ENCODE data around the gene WNT7A.
"Not testable (repeated sequence)": the region's sequence is repeated elsewhere in the genome, so short reads cannot be mapped to it uniquely, and the experiment has no call there.

DNA sequence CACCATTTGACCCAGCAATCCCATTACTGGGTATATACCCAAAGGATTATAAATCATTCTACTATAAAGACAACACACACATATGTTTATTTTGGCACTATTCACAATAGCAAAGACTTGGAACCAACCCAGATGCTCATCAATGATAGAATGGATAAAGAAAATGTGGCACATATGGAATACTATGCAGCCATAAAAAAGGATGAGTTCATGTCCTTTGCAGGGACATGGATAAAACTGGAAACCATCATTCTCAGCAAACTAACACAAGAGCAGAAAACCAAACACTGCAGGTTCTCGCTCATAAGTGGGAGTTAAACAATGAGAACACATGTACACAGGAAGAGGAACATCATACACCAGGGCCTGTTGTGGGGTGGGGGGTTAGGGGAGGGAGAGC lies 48.9 kb upstream of the WNT7A start:
- not testable (repeated sequence) for TF ChIP-seq POLR2A (IDR thresholded peaks at IDR 0.05)
- TF ChIP-seq, protein P1, sequence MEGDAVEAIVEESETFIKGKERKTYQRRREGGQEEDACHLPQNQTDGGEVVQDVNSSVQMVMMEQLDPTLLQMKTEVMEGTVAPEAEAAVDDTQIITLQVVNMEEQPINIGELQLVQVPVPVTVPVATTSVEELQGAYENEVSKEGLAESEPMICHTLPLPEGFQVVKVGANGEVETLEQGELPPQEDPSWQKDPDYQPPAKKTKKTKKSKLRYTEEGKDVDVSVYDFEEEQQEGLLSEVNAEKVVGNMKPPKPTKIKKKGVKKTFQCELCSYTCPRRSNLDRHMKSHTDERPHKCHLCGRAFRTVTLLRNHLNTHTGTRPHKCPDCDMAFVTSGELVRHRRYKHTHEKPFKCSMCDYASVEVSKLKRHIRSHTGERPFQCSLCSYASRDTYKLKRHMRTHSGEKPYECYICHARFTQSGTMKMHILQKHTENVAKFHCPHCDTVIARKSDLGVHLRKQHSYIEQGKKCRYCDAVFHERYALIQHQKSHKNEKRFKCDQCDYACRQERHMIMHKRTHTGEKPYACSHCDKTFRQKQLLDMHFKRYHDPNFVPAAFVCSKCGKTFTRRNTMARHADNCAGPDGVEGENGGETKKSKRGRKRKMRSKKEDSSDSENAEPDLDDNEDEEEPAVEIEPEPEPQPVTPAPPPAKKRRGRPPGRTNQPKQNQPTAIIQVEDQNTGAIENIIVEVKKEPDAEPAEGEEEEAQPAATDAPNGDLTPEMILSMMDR (IDR thresholded peaks at IDR 0.05), result not testable (repeated sequence)
